HepG2 (cell line): ENCODE data around the gene SDF2. TPM values are rescaled to one million over a fixed set of nuclear protein-coding genes. Genes with fewer than 3 reads are reported as not detected.

ENCODE experiments used
- ATAC-seq: fragments of 200-7000 bp; cut with Tn5 transposase; 3 replicates; pipeline ENCODE4 v1.9.1; 2020; ENCODE audit warnings: mild to moderate bottlenecking, moderate library complexity
- BruUV-seq: library from RNA; stranded (reverse); fragments of 400-500 nt; replicated peaks from 2 replicates; lab custom pipeline; 2021; lab: Mats Ljungman, UMichigan
- CTCF ChIA-PET: fragments of 300-600 bp; formaldehyde crosslinking; extraction: SDS; loops from one replicate; lab custom pipeline; 2021; ENCODE audit warnings: low total read pairs, inconsistent platforms, low intra/inter-chr PET ratio; lab: Yijun Ruan, JAX
- POLR2A ChIA-PET: fragments of 350-600 bp; sonication (Branson Sonifier 250); formaldehyde crosslinking; loops from one replicate; lab custom pipeline; 2020; ENCODE audit warnings: antibody characterized with exemption, inconsistent platforms; lab: Yijun Ruan, JAX
- DNase-seq: peaks from one replicate; pipeline ENCODE4 v3.0.0-alpha.2; 2015; ENCODE audit warnings: low spot score
- FAIRE-seq: peaks from 3 replicates; lab custom pipeline; 2011; peaks lifted over from hg19 to GRCh38; lab: Jason Lieb, UNC
- H2AFZ ChIP-seq: one replicate; pipeline ENCODE4 v1.6.1; 2011; ENCODE audit warnings: low read length, inconsistent platforms
- H3K27ac ChIP-seq: fragments of 300-600 bp; 3 replicates; pipeline ENCODE4 v1.8.0; 2011; ENCODE audit warnings: mixed run types, mild to moderate bottlenecking, mixed read lengths, low read length, inconsistent platforms; ENCODE audit not compliant: insufficient read depth; ENCODE audit errors: extremely low read length
- H3K27me3 ChIP-seq, 2 experiments: fragments of 200-600 bp in 1 of 2; 2 replicates in 1 of 2; 3 replicates in 1 of 2; pipeline versions ENCODE4 v1.6.0 to v1.8.0; 2011; ENCODE audit warnings: low read length in 2 of 2, mild to moderate bottlenecking in 2 of 2, moderate library complexity in 2 of 2, inconsistent platforms in 1 of 2; ENCODE audit not compliant: insufficient read depth in 2 of 2, control insufficient read depth in 1 of 2
- H3K36me3 ChIP-seq, 2 experiments: fragments of 200-600 bp in 1 of 2; replicated peaks in 1 of 2; 2 replicates in 1 of 2; 3 replicates in 1 of 2; pipeline versions ENCODE4 v1.5.1 to v1.8.0; 2011; ENCODE audit warnings: low read length in 2 of 2, inconsistent platforms in 1 of 2; ENCODE audit not compliant: insufficient read depth in 2 of 2, control insufficient read depth in 1 of 2
- H3K4me1 ChIP-seq: 2 replicates; pipeline ENCODE4 v1.5.1; 2012; ENCODE audit warnings: low read length, inconsistent platforms; ENCODE audit not compliant: insufficient read depth
- H3K4me2 ChIP-seq: 2 replicates; pipeline ENCODE4 v1.6.0; 2011; ENCODE audit warnings: low read depth, low read length, inconsistent platforms
- H3K4me3 ChIP-seq, 3 experiments: fragments of 200-600 bp in 1 of 3; sonication (generic), shearing (Covaris generic) in 1 of 3; replicated peaks in 1 of 3; 2 replicates each; pipeline ENCODE4 v1.5.1; 2011 to 2016; ENCODE audit warnings: low read length in 3 of 3, inconsistent platforms in 2 of 3, low read depth in 2 of 3, mild to moderate bottlenecking in 2 of 3, control low read depth in 1 of 3, mixed read lengths in 1 of 3; ENCODE audit not compliant: insufficient read depth in 1 of 3
- H3K79me2 ChIP-seq: one replicate; pipeline ENCODE4 v1.6.1; 2011; ENCODE audit warnings: low read length, inconsistent platforms; ENCODE audit not compliant: insufficient read depth
- H3K9ac ChIP-seq: 2 replicates; pipeline ENCODE4 v1.6.0; 2011; ENCODE audit warnings: mild to moderate bottlenecking, low read depth, low read length, inconsistent platforms; ENCODE audit not compliant: insufficient read depth
- H3K9me3 ChIP-seq: 2 replicates; pipeline ENCODE4 v1.5.1; 2012; ENCODE audit warnings: mild to moderate bottlenecking, low read length
- H4K20me1 ChIP-seq: 2 replicates; pipeline ENCODE4 v1.6.0; 2011; ENCODE audit warnings: inconsistent platforms, mild to moderate bottlenecking, low read length, moderate library complexity; ENCODE audit not compliant: insufficient read depth
- FOXA1 ChIP-seq, 2 experiments: fragments of 450-650 bp in 1 of 2; sonication (generic) in 1 of 2; formaldehyde crosslinking in 1 of 2; IDR thresholded peaks; 2 replicates each; pipeline versions ENCODE4 v1.4.0 to v1.6.1; 2016 to 2020; ENCODE audit warnings: missing genetic modification reagents in 1 of 2
- HBP1 ChIP-seq: IDR thresholded peaks from 2 replicates; pipeline ENCODE4 v1.6.1; 2016; ENCODE audit warnings: low read depth, control low read depth
- KAT8 ChIP-seq: IDR thresholded peaks from 2 replicates; pipeline ENCODE4 v1.6.1; 2016; ENCODE audit warnings: missing genetic modification reagents, missing compliant biosample characterization
- KMT2B ChIP-seq: IDR thresholded peaks from 2 replicates; pipeline ENCODE4 v1.6.1; 2016; ENCODE audit warnings: missing genetic modification reagents, missing compliant biosample characterization
- MXD3 ChIP-seq: IDR thresholded peaks from 2 replicates; pipeline ENCODE4 v1.6.1; 2016; ENCODE audit warnings: mild to moderate bottlenecking, missing biosample characterization, missing genetic modification reagents
- RBFOX2 ChIP-seq: fragments of 200-400 bp; formaldehyde crosslinking; IDR thresholded peaks from 2 replicates; pipeline ENCODE4 v1.6.1; 2017; ENCODE audit warnings: low read depth, mild to moderate bottlenecking, low read length
- SRSF1 ChIP-seq: fragments of 200-400 bp; formaldehyde crosslinking; optimal IDR thresholded peaks from 2 replicates; pipeline ENCODE3; 2017; ENCODE audit warnings: mild to moderate bottlenecking, low read depth, low read length, moderate library complexity
- THAP11 ChIP-seq: IDR thresholded peaks from 2 replicates; pipeline ENCODE4 v1.6.1; 2016; ENCODE audit warnings: missing biosample characterization, missing genetic modification reagents
- YEATS4 ChIP-seq: sonication (generic); formaldehyde crosslinking; IDR thresholded peaks from 2 replicates; pipeline ENCODE4 v1.4.0; 2020; ENCODE audit warnings: missing genetic modification reagents, borderline replicate concordance
- ZMYM4 ChIP-seq: sonication (generic); formaldehyde crosslinking; IDR thresholded peaks from 2 replicates; pipeline ENCODE4 v1.8.1; 2023; ENCODE audit warnings: mild to moderate bottlenecking, missing genetic modification reagents
- ZNF564 ChIP-seq: sonication (generic); formaldehyde crosslinking; IDR thresholded peaks from 2 replicates; pipeline ENCODE4 v1.8.1; 2023; ENCODE audit warnings: mild to moderate bottlenecking, missing genetic modification reagents
- ZNF776 ChIP-seq: sonication (generic); formaldehyde crosslinking; IDR thresholded peaks from 2 replicates; pipeline ENCODE4 v1.4.0; 2020; ENCODE audit warnings: mild to moderate bottlenecking, missing genetic modification reagents
- ZNF878 ChIP-seq: sonication (generic); formaldehyde crosslinking; IDR thresholded peaks from 2 replicates; pipeline ENCODE4 v1.8.1; 2023; ENCODE audit warnings: mild to moderate bottlenecking, missing genetic modification reagents, moderate library complexity
- WGBS: methylation state at CpG from one replicate; pipeline ENCODE4 v1.1.6; 2017; ENCODE audit warnings: low lambda C conversion rate; 5-methylcytosine and 5-hydroxymethylcytosine counted together
- in situ Hi-C: cut with HindIII; loops from 2 replicates; pipeline ENCODE4 v1.10.0; 2017; ENCODE audit warnings: low pct_unique_long_range_greater_than_20kb; ENCODE audit not compliant: extremely low pct_ligation_motif_present
- intact Hi-C: fragments of 100-400 bp; cut with micrococcal nuclease; formaldehyde crosslinking; loops from one replicate; pipeline ENCODE4 v1.10.0; 2022; ENCODE audit not compliant: unreplicated experiment
- polyA plus RNA-seq, 8 experiments: library from polyadenylated mRNA; depleted of rRNA in 3 of 8; stranded (reverse) in 7 of 8; unstranded in 1 of 8; fragments of >200 nt; fragmentation: Illumina TruSeq in 4 of 8; extraction: Trizol in 4 of 8; gene quantifications; 2 replicates each; pipeline versions ENCODE4 v1.2.1 to v1.2.3, GENCODE V29; 2011 to 2016; ENCODE audit warnings: low read depth in 4 of 8, missing spikeins in 1 of 8, mixed read lengths in 1 of 8; ENCODE audit not compliant: insufficient read depth in 1 of 8
- total RNA-seq, 5 experiments: library from RNA; depleted of rRNA; stranded (reverse); fragments of >200 nt; fragmentation: Illumina TruSeq; extraction: Trizol; gene quantifications; 2 replicates each; pipeline ENCODE4 v1.2.3, GENCODE V29; 2016; ENCODE audit warnings: low read depth in 1 of 5

Gene SDF2
- total and polyA plus RNA-seq, 2 of the 13 experiments (the other 11 are each of a cell fraction or from before 2014, with no cell fraction given) = 58.2 to 58.4 TPM

GRCh38 chr17:28599311-28600184 is 62.2 kb downstream of the SDF2 start (continued):
- peak; percentile 77; the same call in 1 of the 2 replicates for TF ChIP-seq ZNF564
- no peak for TF ChIP-seq FOXA1 (IDR thresholded peaks at IDR 0.05)
- TF ChIP-seq FOXA1 (CRISPR knock-in tag; IDR thresholded peaks at IDR 0.05) = peak; percentile 36; the same call in 1 of the 2 replicates
- TF ChIP-seq YEATS4 (CRISPR knock-in tag) = peak; percentile 0; the same call in 1 of the 2 replicates
- TF ChIP-seq ZMYM4 (CRISPR knock-in tag) = peak; percentile 9; the same call in 1 of the 2 replicates
- TF ChIP-seq MXD3 (CRISPR knock-in tag) = 0 out of 2 replicates have a peak, but pooled peaks have one; percentile 8
- TF ChIP-seq ZNF776 (CRISPR knock-in tag) = peak; percentile 43; the same call in 1 of the 2 replicates
- TF ChIP-seq ZNF878 (CRISPR knock-in tag) = no peak
- TF ChIP-seq KMT2B (CRISPR knock-in tag) = 0 out of 2 replicates have a peak, but pooled peaks have one; percentile 10
- TF ChIP-seq THAP11 (CRISPR knock-in tag) = 0 out of 2 replicates have a peak, but pooled peaks have one; percentile 8
- TF ChIP-seq RBFOX2 = 0 out of 2 replicates have a peak, but pooled peaks have one; percentile 3

GRCh38 chr17:28598799-28599310 is 62.9 kb downstream of the SDF2 start, which contains the start of gene SPAG5:
Gene SPAG5, minus strand, starts transcription at chr17:28599025. Its CDS starts 79 bp downstream, at chr17:28598946.
- Histone ChIP-seq H3K9me3 (no peaks in the 10 kb centered on the region), H4K20me1 (no peaks in the 10 kb centered on the region), H3K27ac (peak within 1 kb of the TSS; percentile 80), H3K36me3 (no peaks in the 10 kb centered on the region), H3K27me3 (no peaks in the 10 kb centered on the region; a peak in 1 of 5 replicates), H3K79me2 (peaks cover 14% of the 10 kb centered on the region), H3K9ac (peak within 1 kb of the TSS; percentile 88), H3K4me2 (peak within 1 kb of the TSS; percentile 98), H3K4me1 (peaks cover 17% of the 10 kb centered on the region), H3K4me3 (peak within 1 kb of the TSS; percentile 87 to 95 (median 95)), H2AFZ (peak within 1 kb of the TSS; percentile 78)
- DNase-seq (peak; percentile 89), ATAC-seq (peak; percentile 90), FAIRE-seq (peak; percentile 39)
- 0% methylated on average over 6 of the region's 44 CpGs for WGBS
- intact Hi-C loops (loop anchor here (1.0 kb wide), 1 partner anchor 23 kb away; the partner anchor contains the start of gene ALDOC), in situ Hi-C loops (no loop called here)
- no TSS peak for BruUV-seq
- POLR2A ChIA-PET = interaction anchor here (1.0 to 1.4 kb wide), 7 partner anchors 12 to 241 kb away, joined by 3 to 7 read pairs (median 5); partner anchors contain the start of genes ALDOC, BLTP2, POLDIP2 and SDF2
- CTCF ChIA-PET = no interaction called here
- TF ChIP-seq SRSF1 (peak; percentile 32), KAT8 (CRISPR knock-in tag) (peak; percentile 18; the same call in 1 of the 2 replicates), HBP1 (CRISPR knock-in tag) (0 out of 2 replicates have a peak, but pooled peaks have one; percentile 50)
